Stimulated activated naive CD8-positive, alpha-beta T cell treated with anti-CD3 and anti-CD28 coated beads, Interleukin-15, Interleukin-2, amounts not matched to agents 100 ng/mL and 50 ng/mL, for 24 hours (primary cell): ENCODE results near the gene WBP2.

Experiments
- H3K27ac Mint-ChIP-seq: one replicate; pipeline ENCODE4 v1.8.0; 2021; ENCODE audit warnings: mild to moderate bottlenecking, mixed read lengths
- H3K27me3 Mint-ChIP-seq: one replicate; pipeline ENCODE4 v1.8.0; 2021; ENCODE audit warnings: mixed read lengths
- H3K36me3 Mint-ChIP-seq: one replicate; pipeline ENCODE4 v1.8.0; 2021; ENCODE audit warnings: low read depth, mixed read lengths
- H3K4me1 Mint-ChIP-seq: one replicate; pipeline ENCODE4 v1.8.0; 2021; ENCODE audit warnings: low read depth, mixed read lengths
- H3K4me3 Mint-ChIP-seq: one replicate; pipeline ENCODE4 v1.8.0; 2021; ENCODE audit warnings: mild to moderate bottlenecking, mixed read lengths
- H3K9me3 Mint-ChIP-seq: one replicate; pipeline ENCODE4 v1.8.0; 2021; ENCODE audit warnings: mixed read lengths

WBP2 gene

DNA sequence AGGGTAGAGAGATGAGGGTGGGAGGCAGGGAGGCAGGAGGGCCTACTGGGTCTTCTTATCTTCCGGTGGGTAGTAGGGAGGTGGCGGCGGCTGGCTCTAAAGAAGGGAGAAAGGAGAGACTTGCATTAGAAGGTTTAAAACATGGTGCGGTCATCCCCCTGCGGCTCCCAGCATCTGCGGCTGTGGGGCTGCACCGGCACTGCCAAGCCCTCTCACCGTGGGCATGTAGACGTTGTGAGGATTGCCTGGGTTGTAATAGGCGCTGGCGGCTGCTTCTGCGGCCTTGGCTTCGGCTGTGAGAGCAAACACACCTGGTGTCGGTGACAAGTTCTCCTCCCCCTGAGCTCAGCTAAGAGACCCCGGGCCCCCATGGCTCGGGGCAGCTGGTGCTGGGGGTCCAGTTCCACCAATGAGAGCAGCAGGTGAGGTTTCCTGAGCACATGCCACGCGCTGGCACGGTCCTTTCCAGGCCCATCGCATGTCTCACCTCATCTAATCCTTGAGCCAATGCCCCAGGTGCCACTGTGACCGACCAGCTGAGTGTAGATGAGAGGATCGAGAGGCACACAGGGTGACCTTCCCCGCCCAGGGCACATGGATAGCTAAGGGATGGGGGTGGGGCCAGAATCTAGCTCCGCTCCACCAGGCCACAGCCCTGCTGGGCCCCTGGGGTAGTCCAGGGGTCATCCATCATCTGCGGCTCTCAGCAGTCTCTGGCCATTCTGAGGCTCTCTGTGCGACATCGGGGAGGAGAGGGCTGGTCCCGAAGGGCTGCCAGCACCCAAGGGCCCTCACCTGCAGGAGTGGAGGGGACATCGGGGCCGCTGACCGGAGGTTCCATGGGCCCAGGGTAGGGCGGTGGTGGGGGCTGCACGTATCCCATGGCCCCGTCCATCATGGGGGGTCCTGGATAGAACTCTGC is 8.2 kb downstream of the WBP2 start:
- Mint-ChIP-seq H3K4me3 (no peak overlapping the region), H3K4me1 (peaks cover 12% of the 10 kb centered on the region), H3K27ac (no peak overlapping the region), H3K9me3 (no peaks in the 10 kb centered on the region), H3K27me3 (no peaks in the 10 kb centered on the region), H3K36me3 (peaks cover 8% of the 10 kb centered on the region)

DNA sequence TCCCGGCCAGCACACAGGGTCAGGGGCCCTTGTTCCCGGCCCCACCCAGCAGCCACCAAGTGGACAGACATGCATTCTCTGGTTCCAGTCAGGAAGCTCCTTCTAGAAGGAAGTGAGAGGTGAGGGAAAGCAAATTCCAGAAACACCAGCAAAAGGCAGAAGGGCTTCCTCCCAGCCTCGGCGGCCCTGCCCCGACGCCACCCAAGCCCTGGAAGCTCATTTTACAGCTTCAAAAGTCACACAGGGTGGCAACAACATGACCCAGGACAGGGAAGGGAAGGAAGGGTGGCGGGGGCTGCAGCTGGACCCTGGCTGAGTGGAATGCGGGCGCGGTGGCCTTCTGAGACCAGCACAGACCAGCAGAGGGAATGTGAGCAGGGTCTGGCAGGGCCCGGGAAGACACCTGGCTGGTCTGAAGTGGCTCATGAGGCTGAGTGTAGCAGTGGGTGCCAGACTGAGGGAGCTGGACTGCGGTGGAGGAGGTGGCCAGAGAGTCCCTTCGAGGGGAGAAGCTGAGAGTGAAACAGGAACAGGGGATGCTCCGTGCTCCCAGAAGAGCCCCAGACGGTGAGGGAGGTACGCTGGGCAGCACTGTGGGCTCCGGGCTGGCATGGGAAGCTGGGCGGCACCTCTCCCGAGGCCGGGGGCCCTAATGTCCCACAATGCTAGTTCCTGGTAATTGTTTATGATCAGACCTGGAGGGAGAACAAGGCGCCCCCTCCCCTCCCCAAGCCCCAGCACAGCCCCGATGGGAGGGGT is 9.0 kb downstream of the WBP2 start:
- no peak overlapping the region for H3K27ac Mint-ChIP-seq
- peaks cover 14% of the 10 kb centered on the region for H3K4me1 Mint-ChIP-seq
- no peaks in the 10 kb centered on the region for H3K9me3 Mint-ChIP-seq
- no peak overlapping the region for H3K4me3 Mint-ChIP-seq
- peaks cover 8% of the 10 kb centered on the region for H3K36me3 Mint-ChIP-seq
- no peaks in the 10 kb centered on the region for H3K27me3 Mint-ChIP-seq

DNA sequence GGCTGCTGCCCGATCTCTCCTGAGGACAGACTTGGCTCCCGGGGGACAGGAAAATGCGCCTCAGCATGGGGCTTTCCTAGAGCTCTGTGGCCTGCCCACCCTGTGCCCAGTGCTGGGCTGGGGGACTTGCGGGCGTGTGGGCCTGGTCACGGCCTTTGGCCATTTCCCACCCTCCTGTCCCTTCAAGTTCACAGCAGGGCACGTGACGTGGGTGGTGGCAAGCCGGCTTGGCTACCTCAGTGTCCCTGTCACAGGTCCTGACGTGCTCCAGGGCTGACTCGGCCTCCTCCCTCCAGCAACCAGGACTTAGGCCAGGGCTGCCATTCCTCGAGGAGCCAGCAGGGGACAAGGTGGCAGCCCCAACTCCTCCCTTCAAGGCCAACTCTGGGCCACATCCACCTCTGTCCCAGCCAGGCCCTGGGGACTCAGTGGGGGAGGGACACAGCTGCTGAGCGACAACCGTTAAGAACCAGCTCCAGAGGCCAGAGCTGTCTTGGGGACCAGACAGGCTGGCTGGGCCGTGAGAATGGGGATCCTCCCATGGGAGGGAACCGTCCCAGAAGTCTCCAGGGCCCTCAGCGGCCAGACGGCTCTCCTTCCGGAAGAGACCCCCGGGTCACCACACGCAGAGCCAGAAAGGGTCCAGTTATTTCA is 9.9 kb downstream of the WBP2 start:
- Mint-ChIP-seq H3K4me1 (peaks cover 14% of the 10 kb centered on the region), H3K4me3 (peak overlapping the region; percentile 66), H3K27me3 (no peaks in the 10 kb centered on the region), H3K36me3 (peaks cover 8% of the 10 kb centered on the region), H3K27ac (peak overlapping the region; percentile 80), H3K9me3 (no peaks in the 10 kb centered on the region)

DNA sequence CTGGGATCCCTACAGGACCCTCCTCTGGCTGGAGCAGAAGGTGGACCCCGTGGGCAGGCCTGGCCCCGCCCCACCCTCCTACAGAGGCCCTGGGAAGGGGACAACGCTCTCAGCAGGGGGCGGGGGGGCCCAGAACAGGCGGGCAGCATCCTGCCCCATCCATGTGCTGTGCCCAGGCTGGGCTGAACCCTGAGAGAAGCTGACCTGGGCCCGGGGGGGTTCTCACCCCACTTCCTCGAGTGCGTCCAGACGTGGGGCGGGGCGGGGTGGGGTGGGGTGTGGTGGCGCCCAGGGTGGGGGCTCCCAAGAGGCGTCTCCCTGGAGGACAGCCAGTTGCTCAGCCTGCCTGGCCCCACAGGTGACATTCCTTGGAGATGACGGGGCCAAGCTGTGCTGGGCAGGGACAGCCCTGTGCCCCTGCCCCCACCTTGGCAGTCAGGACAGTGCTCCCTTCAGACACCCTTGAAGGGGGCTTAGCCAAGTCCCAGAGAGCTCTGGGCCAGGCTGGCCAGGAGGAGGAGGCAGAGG is 10.5 kb downstream of the WBP2 start:
- H3K27ac Mint-ChIP-seq: peak overlapping the region; percentile 87
- H3K9me3 Mint-ChIP-seq: no peaks in the 10 kb centered on the region
- peak overlapping the region; percentile 94 for H3K4me3 Mint-ChIP-seq
- H3K27me3 Mint-ChIP-seq: no peaks in the 10 kb centered on the region
- peaks cover 10% of the 10 kb centered on the region for H3K36me3 Mint-ChIP-seq
- H3K4me1 Mint-ChIP-seq: peaks cover 14% of the 10 kb centered on the region

DNA sequence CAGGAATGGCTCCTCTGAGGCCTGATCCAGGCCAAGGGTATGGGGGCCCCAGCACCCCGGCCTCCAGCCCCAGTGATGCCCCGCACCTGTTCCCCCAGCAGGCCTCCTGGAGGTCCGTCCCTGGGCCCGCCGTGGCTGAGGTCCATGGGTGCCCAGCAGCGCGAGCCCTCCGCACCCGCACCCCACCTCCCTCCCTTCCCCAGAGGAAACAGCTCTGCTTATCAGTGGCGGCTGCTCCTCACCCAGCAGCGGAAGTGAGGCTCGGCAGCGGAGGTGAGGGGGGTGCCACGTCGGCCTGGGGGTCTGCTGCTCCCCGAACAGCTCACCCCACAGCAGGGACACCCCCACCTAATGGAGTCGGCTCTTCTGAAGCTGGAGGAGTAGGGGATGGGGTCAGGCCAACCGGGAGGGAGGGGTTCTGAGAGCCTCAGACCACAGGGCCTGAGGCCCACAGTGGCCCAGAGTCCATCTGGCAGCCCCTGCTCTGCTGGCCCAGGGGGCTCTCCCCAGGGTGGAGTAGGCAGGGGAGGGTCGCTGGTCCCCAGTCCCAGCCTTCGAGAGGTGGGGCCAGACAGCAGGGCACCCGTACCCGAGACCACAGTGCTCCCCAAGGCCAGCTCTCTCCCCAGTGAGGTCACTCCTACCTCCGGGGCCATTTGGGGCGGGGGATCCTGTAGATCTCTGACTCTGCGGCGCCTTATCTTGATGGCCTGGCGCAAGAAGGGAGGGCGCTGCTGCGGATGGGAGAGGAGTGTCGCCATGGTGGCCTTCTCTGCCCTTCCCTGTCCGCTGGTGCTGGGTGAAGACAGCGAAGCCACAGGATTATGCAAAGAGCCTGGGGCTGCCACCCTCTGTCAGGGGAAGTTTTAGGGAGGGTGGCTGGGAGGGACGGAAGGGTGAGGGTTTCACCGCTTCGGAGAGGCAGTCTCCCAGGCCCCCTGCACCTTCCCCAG is 11.3 kb downstream of the WBP2 start, which contains the start of gene UNC13D:
Gene UNC13D (minus strand): TSS at position 828 of the 953 bp plus-strand sequence. CDS start 67 bp downstream, at position 761.
- no peaks in the 10 kb centered on the region for H3K9me3 Mint-ChIP-seq
- H3K4me3 Mint-ChIP-seq: peak within 1 kb of the TSS; percentile 94
- H3K4me1 Mint-ChIP-seq: peaks cover 14% of the 10 kb centered on the region
- peaks cover 13% of the 10 kb centered on the region for H3K36me3 Mint-ChIP-seq
- H3K27ac Mint-ChIP-seq: peak within 1 kb of the TSS; percentile 88
- no peaks in the 10 kb centered on the region for H3K27me3 Mint-ChIP-seq

DNA sequence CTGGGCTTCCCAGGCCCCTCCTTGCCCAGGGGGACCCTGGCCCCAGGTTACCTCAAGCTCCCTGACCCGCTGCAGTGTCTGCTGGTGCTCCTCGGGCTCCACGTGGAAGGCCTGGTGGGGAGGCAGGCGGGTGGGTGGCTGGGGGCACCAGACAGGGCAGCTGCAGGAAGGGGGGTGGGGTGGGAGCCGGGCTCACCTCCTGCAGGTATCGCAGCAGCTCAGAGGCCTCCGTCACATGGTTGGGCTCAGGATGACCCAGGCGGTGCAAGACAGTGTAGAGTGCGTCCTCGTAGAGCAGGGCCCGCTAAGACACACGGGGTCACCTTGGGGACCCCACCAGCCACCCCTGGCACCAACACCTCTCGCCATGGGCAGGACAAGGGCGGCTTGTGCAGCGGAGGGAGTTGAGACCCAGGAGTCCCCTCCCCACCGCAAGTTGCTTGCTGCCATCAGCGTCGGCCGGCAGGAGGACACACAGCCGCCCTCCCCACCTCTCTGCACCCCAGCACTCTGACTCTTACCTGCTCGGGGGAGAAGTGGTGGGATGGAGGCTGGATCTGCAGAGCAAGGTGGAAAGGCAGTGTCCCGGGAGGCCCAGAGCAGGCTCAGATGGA is 12.1 kb downstream of the WBP2 start:
- H3K4me3 Mint-ChIP-seq: peak overlapping the region; percentile 94
- peaks cover 9% of the 10 kb centered on the region for H3K36me3 Mint-ChIP-seq

DNA sequence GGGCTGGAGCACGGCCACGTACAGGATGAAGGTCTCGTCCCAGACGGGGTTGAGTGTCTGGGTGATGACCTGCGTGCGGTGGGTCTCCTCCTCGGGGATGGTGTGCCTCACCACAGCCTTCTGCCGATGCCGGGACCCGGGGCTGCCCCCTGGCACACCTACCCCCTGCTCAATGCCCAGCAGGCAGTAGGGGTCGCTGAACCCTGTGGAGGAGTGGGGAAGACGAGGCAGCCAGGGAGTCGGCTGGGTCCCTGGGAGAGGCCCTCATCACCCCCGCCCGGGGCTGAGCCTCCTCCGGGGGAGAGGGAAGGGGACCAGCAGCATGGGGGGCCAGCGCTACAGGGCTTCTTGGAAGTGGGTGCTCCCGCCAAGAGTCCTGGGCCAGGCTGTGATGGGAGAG is 12.7 kb downstream of the WBP2 start:
- Mint-ChIP-seq H3K27ac (peak overlapping the region; percentile 74), H3K36me3 (peaks cover 15% of the 10 kb centered on the region), H3K4me1 (peaks cover 17% of the 10 kb centered on the region), H3K4me3 (peak overlapping the region; percentile 94), H3K27me3 (no peaks in the 10 kb centered on the region), H3K9me3 (no peaks in the 10 kb centered on the region)

More for the DNA sequence above, 12.1 kb downstream of the WBP2 start:
- Mint-ChIP-seq H3K27ac (peak overlapping the region; percentile 88), H3K9me3 (no peaks in the 10 kb centered on the region), H3K4me1 (peaks cover 14% of the 10 kb centered on the region), H3K27me3 (no peaks in the 10 kb centered on the region)

DNA sequence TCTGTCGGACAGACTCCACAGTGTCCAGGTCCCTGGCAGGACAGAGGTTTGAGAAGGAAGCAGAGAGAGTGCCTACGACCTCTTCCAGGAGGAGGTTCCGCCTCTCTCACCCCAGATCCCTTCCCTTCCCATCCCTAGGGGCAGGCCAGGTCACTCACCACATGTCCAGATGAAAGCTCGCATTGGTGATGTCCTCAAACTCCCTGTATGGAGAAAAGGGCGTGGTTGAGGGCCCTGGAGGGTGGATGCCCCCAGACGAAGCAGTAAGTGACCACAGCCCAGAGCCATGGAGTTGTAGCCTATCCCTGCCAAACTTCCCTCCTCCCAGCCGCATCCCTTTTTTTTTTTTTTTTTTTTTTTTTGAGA is 14.4 kb downstream of the WBP2 start:
- no peaks in the 10 kb centered on the region for H3K27me3 Mint-ChIP-seq
- no peak overlapping the region for H3K27ac Mint-ChIP-seq
- no peak overlapping the region for H3K4me3 Mint-ChIP-seq

DNA sequence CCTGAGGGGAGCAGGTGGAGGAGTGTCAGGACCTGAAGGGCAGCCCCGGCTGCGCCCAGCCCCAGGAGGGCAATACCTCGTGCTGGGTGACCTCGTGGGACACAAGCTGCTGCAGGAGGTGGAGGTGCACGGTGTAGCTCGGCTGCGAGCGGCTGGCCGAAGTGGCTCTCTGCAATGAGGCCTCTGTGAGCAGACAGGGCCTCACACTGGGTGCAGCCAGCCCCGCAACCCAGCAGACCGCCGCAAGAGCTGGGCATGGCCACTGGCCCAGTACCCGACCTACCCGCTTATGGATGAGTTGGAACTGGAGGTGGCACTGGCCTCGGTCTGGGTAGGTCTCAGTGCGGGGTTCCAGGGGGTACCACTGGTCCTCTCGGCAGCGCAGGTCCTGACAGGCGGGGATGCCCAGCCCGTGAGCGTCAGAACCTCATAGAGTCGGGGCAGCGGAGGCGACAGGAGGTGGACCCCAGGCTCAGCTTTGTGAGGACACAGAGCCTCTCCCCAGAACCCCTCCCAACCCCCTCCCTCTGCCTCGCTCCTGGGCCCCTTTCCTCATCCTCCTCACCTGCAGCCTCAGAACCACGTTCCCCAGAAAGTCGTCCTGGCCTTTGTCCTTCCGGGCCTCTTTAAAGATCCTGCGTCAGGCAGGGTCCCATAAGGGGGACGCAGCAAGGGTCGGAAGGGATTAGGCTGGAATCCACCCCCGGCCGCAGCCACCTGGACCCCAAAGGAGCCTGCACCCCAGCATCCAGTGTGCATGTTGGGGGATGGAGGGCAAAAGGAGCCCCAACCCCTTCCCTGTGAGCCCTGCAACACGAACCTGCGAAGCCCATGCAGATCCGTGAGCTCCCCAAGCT is 15.0 kb downstream of the WBP2 start:
- Mint-ChIP-seq H3K36me3 (peaks cover 20% of the 10 kb centered on the region), H3K9me3 (no peaks in the 10 kb centered on the region)

More for the DNA sequence above, 14.4 kb downstream of the WBP2 start:
- H3K36me3 Mint-ChIP-seq: peaks cover 20% of the 10 kb centered on the region
- H3K4me1 Mint-ChIP-seq: peaks cover 16% of the 10 kb centered on the region
- H3K9me3 Mint-ChIP-seq: no peaks in the 10 kb centered on the region

DNA sequence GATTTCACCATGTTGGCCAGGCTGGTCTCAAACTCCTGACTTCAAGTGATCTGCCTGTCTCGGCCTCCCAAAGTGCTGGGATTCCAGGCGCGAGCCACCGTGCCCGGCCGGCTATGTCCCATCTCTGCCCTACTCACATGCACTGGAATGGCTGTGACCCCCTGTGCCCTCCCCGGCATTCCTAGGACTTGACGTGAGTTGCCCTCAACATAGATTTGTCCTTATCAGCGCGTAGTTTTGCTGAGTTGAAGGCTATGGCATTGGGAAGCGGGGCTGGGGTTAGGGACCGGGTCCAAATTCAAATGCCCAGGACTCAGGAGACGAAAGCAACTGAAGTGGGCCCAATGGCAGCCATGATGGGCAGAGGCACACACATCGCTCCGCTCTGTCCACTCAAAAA is 16.7 kb downstream of the WBP2 start:
- peaks cover 34% of the 10 kb centered on the region for H3K36me3 Mint-ChIP-seq
- H3K4me1 Mint-ChIP-seq: peaks cover 22% of the 10 kb centered on the region
- no peaks in the 10 kb centered on the region for H3K9me3 Mint-ChIP-seq
- no peaks in the 10 kb centered on the region for H3K27me3 Mint-ChIP-seq
- H3K27ac Mint-ChIP-seq: peak overlapping the region; percentile 45
- H3K4me3 Mint-ChIP-seq: no peak overlapping the region

More for the DNA sequence above, 15.0 kb downstream of the WBP2 start:
- H3K4me1 Mint-ChIP-seq: peaks cover 10% of the 10 kb centered on the region
- no peaks in the 10 kb centered on the region for H3K27me3 Mint-ChIP-seq
- H3K4me3 Mint-ChIP-seq: no peak overlapping the region
- H3K27ac Mint-ChIP-seq: no peak overlapping the region

DNA sequence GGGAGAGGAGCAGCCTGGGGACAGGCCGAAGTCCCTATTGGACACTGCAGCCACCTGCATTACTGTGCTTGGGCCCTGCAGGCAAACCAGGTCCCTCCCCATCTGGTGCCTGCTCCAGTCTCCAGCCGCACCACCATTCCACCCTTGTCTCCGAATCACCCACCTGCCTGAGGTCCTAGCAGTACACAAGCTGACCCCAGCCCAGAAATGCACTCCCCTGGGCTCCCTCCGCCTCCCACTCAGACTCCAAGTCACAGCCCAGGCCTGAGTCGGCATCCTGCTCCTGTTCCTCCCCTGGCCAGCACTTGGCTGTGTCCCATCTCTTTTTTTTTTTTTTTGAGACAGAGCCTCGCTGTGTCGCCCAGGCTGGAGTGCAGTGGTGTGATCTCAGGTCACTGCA is 17.2 kb downstream of the WBP2 start:
- no peaks in the 10 kb centered on the region for H3K27me3 Mint-ChIP-seq
- no peak overlapping the region for H3K4me3 Mint-ChIP-seq
- no peak overlapping the region for H3K27ac Mint-ChIP-seq
- H3K36me3 Mint-ChIP-seq: peaks cover 39% of the 10 kb centered on the region
- peaks cover 27% of the 10 kb centered on the region for H3K4me1 Mint-ChIP-seq
- no peaks in the 10 kb centered on the region for H3K9me3 Mint-ChIP-seq

DNA sequence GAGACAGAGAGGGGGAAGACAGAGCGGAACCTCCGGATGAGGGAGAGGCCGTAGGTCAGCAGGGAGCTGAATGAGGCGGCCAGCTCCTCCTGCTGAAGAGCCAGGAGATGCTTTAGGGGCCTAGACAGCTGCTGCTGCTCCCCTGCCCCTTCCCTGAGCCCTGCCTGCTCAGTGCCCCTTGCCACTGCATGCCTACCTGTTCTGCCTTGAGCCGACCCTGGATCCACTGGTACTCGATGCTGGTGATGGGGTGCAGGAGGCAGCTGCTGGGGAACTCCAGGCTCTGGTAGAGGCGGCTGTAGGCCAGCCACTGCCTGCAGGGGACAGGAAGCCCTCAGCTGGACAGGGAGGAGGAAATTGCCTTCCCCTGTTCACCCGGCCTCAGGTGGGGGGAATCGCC is 18.5 kb downstream of the WBP2 start:
- H3K36me3 Mint-ChIP-seq: peaks cover 41% of the 10 kb centered on the region
- H3K27ac Mint-ChIP-seq: no peak overlapping the region
- no peaks in the 10 kb centered on the region for H3K27me3 Mint-ChIP-seq
- peaks cover 34% of the 10 kb centered on the region for H3K4me1 Mint-ChIP-seq
- H3K9me3 Mint-ChIP-seq: no peaks in the 10 kb centered on the region
- H3K4me3 Mint-ChIP-seq: no peak overlapping the region

DNA sequence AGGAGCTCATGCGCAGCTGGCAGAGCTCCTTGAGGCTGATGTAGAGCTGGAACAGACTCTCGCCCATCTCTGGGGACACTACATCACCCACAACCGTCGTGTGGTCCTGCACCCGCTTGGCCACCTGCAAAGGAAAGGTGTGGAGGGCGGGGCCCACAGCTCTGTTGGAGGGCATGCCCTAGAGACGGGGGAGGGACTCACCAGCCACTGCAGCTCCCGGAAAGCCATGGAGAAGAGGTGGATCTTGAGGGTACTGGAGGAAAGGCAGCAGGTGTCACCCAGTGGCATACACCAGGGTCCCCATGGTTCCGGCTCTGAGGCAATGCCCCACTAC is 19.5 kb downstream of the WBP2 start:
- peaks cover 41% of the 10 kb centered on the region for H3K36me3 Mint-ChIP-seq
- H3K4me1 Mint-ChIP-seq: peaks cover 34% of the 10 kb centered on the region
- no peak overlapping the region for H3K27ac Mint-ChIP-seq
- no peaks in the 10 kb centered on the region for H3K27me3 Mint-ChIP-seq
- H3K9me3 Mint-ChIP-seq: no peaks in the 10 kb centered on the region
- H3K4me3 Mint-ChIP-seq: no peak overlapping the region
